Measurements from ENCODE around the gene TUBGCP2. TPM values are rescaled to one million over a fixed set of nuclear protein-coding genes. Genes with fewer than 3 reads are reported as not detected.

Gene TUBGCP2
- total RNA-seq, 1 experiment from 2014 or later, result 75.1 TPM

- ChIA-PET CTCF (interaction anchor here (0.5 kb wide), 1 partner anchor 1549 kb away, joined by 3 read pairs; no protein-coding TSS in a partner anchor), POLR2A (ENCODE audit: low non-redundant PET) (no interaction called here)
- Histone ChIP-seq H3K36me3 (ENCODE audit: insufficient read depth, low read length, poor library complexity, severe bottlenecking) (no peaks in the 10 kb centered on the region), H3K27me3 (replicated peaks; ENCODE audit: insufficient read depth, low read depth, low read length, poor library complexity) (peaks cover 58% of the 10 kb centered on the region), H3K27ac (ENCODE audit: low read depth, low read length, poor library complexity, severe bottlenecking) (no peak overlapping the region), H3K9me3 (ENCODE audit: low read depth, low read length, poor library complexity, severe bottlenecking) (no peaks in the 10 kb centered on the region), H3K4me1 (ENCODE audit: insufficient read depth, low read length, poor library complexity, severe bottlenecking) (peaks cover 18% of the 10 kb centered on the region), H3K4me3 (ENCODE audit: low read depth, low read length, poor library complexity, severe bottlenecking) (peak overlapping the region; percentile 28)
- no peak for DNase-seq (ENCODE audit: low spot score)
- intact Hi-C loops (cut with micrococcal nuclease; ENCODE audit: unreplicated experiment), result no loop called here
- TF ChIP-seq EZH2 (IDR thresholded peaks at IDR 0.05; ENCODE audit: borderline replicate concordance, low read depth, low read length, poor library complexity, severe bottlenecking), result no peak
- TF ChIP-seq CTCF (conservative IDR thresholded peaks at IDR 0.05; ENCODE audit: low read depth, low read length), result no peak
- no TSS peak for BruUV-seq (replicated peaks)
Observed at GRCh38 chr10:133336118-133336576, 27.5 kb upstream of the TUBGCP2 start.

DNA sequence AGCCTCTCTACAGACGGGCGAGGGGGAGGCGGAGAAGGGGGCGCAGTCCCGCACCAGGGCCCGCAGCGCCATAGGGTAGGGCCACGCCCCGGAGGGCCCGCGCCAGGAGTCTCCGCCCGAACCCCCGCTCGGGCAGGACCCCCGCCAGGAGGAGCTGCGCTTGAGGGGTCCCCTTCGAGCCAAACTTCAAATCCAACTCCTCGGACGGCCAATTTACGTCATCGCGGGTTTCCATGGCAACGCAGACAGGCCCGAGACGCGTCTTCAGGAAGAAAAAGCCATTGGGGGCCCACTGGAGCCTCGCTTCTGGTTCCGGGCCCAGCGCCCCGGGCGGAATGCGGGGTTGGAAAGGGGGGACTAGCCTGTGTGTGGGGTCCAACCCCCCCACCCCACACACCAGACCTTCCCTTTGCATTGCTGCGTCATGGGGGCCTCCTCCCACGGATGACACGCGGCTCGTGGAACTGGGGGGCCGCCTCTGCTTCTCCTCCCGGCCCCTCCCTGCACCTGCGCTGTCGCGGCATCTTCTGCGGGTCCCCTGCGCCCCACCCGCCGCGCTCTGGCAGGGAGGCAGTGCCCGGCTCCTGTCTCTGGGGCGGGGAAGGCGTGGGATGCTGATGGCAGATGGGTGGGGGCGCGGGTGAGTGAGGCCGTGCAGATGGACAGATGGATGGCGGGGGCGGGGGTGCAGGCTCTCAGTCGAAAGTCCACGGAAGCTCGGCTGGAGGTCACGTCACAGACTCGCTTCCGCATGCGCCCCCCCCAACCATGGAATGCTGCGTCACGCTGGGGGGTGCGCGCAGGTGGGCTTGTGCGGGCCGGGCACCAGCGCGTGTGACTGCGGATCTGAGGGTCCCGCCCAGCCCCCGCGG, 26.8 kb upstream of the TUBGCP2 start:
- TF ChIP-seq EZH2 (IDR thresholded peaks at IDR 0.05; ENCODE audit: borderline replicate concordance, low read depth, low read length, poor library complexity, severe bottlenecking), result no peak
- no peak for TF ChIP-seq CTCF (conservative IDR thresholded peaks at IDR 0.05; ENCODE audit: low read depth, low read length)
- CTCF ChIA-PET, result interaction anchor here (0.6 kb wide), 1 partner anchor 47 kb away, joined by 5 read pairs; no protein-coding TSS in a partner anchor
- POLR2A ChIA-PET (ENCODE audit: low non-redundant PET), result interaction anchor here (0.6 kb wide), 1 partner anchor 195 kb away, joined by 12 read pairs; no protein-coding TSS in a partner anchor
- Histone ChIP-seq H3K4me1 (ENCODE audit: insufficient read depth, low read length, poor library complexity, severe bottlenecking) (peaks cover 18% of the 10 kb centered on the region), H3K27ac (ENCODE audit: low read depth, low read length, poor library complexity, severe bottlenecking) (no peak overlapping the region), H3K36me3 (ENCODE audit: insufficient read depth, low read length, poor library complexity, severe bottlenecking) (no peaks in the 10 kb centered on the region), H3K4me3 (ENCODE audit: low read depth, low read length, poor library complexity, severe bottlenecking) (peak overlapping the region; percentile 28), H3K27me3 (replicated peaks; ENCODE audit: insufficient read depth, low read depth, low read length, poor library complexity) (peaks cover 58% of the 10 kb centered on the region), H3K9me3 (ENCODE audit: low read depth, low read length, poor library complexity, severe bottlenecking) (no peaks in the 10 kb centered on the region)
- no TSS peak for BruUV-seq (replicated peaks)
- intact Hi-C loops (cut with micrococcal nuclease; ENCODE audit: unreplicated experiment), result no loop called here
- DNase-seq (ENCODE audit: low spot score), result peak; percentile 79

GRCh38 chr10:133334503-133335245, 26.0 kb upstream of the TUBGCP2 start:
- Histone ChIP-seq H3K4me1 (ENCODE audit: insufficient read depth, low read length, poor library complexity, severe bottlenecking) (peaks cover 18% of the 10 kb centered on the region), H3K9me3 (ENCODE audit: low read depth, low read length, poor library complexity, severe bottlenecking) (no peaks in the 10 kb centered on the region), H3K36me3 (ENCODE audit: insufficient read depth, low read length, poor library complexity, severe bottlenecking) (no peaks in the 10 kb centered on the region), H3K27ac (ENCODE audit: low read depth, low read length, poor library complexity, severe bottlenecking) (no peak overlapping the region), H3K27me3 (replicated peaks; ENCODE audit: insufficient read depth, low read depth, low read length, poor library complexity) (peaks cover 58% of the 10 kb centered on the region), H3K4me3 (ENCODE audit: low read depth, low read length, poor library complexity, severe bottlenecking) (peak overlapping the region; percentile 28)
- intact Hi-C loops (cut with micrococcal nuclease; ENCODE audit: unreplicated experiment), result no loop called here
- no TSS peak for BruUV-seq (replicated peaks)
- POLR2A ChIA-PET (ENCODE audit: low non-redundant PET), result interaction anchor here (0.6 kb wide), 1 partner anchor 196 kb away, joined by 12 read pairs; no protein-coding TSS in a partner anchor
- DNase-seq (ENCODE audit: low spot score), result no peak
- CTCF ChIA-PET, result no interaction called here
- TF ChIP-seq EZH2 (IDR thresholded peaks at IDR 0.05; ENCODE audit: borderline replicate concordance, low read depth, low read length, poor library complexity, severe bottlenecking), result no peak
- TF ChIP-seq CTCF (conservative IDR thresholded peaks at IDR 0.05; ENCODE audit: low read depth, low read length), result no peak

Data from A673 (cell line).